Measurements from ENCODE around the gene TENT4A. TPM values are rescaled to one million over a fixed set of nuclear protein-coding genes. Genes with fewer than 3 reads are reported as not detected.

Gene TENT4A
- polyA plus RNA-seq, 1 experiment: 4.0 TPM

DNA sequence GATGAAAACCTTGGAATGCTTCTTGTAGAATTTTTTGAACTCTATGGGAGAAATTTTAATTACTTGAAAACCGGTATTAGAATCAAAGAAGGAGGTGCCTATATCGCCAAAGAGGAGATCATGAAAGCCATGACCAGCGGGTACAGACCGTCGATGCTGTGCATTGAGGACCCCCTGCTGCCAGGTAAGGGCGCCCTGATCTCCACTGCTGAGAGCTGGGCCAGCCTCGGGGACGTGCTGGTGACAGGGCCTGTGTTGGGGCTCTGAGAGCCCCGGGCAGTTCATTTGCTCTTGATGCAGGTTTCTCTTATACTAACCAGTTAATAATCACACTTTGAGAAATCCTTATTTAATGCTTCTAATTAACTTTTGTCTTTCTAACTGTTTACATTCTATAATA lies 33.0 kb downstream of the TENT4A start:
- Histone ChIP-seq H3K27ac (ENCODE audit: low read depth, low read length) (no peak overlapping the region), H3K27me3 (ENCODE audit: control insufficient read depth, insufficient read depth, low read length) (no peaks in the 10 kb centered on the region), H3K4me3 (ENCODE audit: low read depth, low read length) (no peak overlapping the region), H3K9me3 (ENCODE audit: control insufficient read depth, insufficient read depth, low read length) (no peaks in the 10 kb centered on the region)
- TF ChIP-seq CTCF (IDR thresholded peaks at IDR 0.05; ENCODE audit: low read depth, low read length): no peak
- CTCF ChIA-PET: interaction anchor here (0.9 to 4.2 kb wide), 9 partner anchors 10 to 128 kb away, joined by 3 to 41 read pairs (median 11); partner anchors contain the start of genes NSUN2 and SRD5A1
- POLR2A ChIA-PET: interaction anchor here (1.1 to 1.2 kb wide), 2 partner anchors 23 to 113 kb away, joined by 3 read pairs; partner anchors contain the start of gene SRD5A1
- no peak for DNase-seq (ENCODE audit: low read depth, low spot score)

DNA sequence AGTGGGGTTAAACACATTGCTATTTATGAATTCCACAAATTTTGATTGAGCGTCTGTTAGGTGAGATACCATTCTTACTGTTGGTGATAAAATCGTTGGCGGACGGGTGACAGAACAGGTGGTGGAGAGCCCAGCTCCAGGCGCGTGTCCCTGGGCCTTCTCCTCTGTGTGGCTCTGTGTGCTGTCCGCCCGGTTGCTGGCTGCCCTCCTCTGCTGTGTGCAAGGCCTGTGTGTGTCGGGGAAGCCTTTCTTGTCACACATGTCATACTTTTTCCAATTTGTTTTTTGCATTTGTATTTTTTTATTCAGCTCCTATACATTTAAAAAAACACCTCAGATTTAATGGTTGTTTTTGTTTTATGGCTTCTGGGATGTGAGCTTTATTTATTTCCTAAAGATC lies 33.9 kb downstream of the TENT4A start:
- POLR2A ChIA-PET: no interaction called here
- Histone ChIP-seq H3K27ac (ENCODE audit: low read depth, low read length) (no peak overlapping the region), H3K9me3 (ENCODE audit: control insufficient read depth, insufficient read depth, low read length) (no peaks in the 10 kb centered on the region), H3K4me3 (ENCODE audit: low read depth, low read length) (no peak overlapping the region), H3K27me3 (ENCODE audit: control insufficient read depth, insufficient read depth, low read length) (no peaks in the 10 kb centered on the region)
- no peak for TF ChIP-seq CTCF (IDR thresholded peaks at IDR 0.05; ENCODE audit: low read depth, low read length)
- CTCF ChIA-PET: interaction anchor here (4.2 kb wide), 1 partner anchor 124 kb away, joined by 41 read pairs; no protein-coding TSS in a partner anchor
- DNase-seq (ENCODE audit: low read depth, low spot score): no peak

- no peak for DNase-seq (ENCODE audit: low read depth, low spot score)
- Histone ChIP-seq H3K27me3 (ENCODE audit: control insufficient read depth, insufficient read depth, low read length) (no peaks in the 10 kb centered on the region), H3K27ac (ENCODE audit: low read depth, low read length) (no peak overlapping the region), H3K4me3 (ENCODE audit: low read depth, low read length) (no peak overlapping the region), H3K9me3 (ENCODE audit: control insufficient read depth, insufficient read depth, low read length) (no peaks in the 10 kb centered on the region)
- ChIA-PET POLR2A (interaction anchor here (0.5 to 1.0 kb wide), 2 partner anchors 115 to 195 kb away, joined by 3 to 4 read pairs; partner anchors contain the start of genes NSUN2 and SRD5A1), CTCF (no interaction called here)
- no peak for TF ChIP-seq CTCF (IDR thresholded peaks at IDR 0.05; ENCODE audit: low read depth, low read length)
Measured at GRCh38 chr5:6748142-6748541, 34.9 kb downstream of the TENT4A start.

DNA sequence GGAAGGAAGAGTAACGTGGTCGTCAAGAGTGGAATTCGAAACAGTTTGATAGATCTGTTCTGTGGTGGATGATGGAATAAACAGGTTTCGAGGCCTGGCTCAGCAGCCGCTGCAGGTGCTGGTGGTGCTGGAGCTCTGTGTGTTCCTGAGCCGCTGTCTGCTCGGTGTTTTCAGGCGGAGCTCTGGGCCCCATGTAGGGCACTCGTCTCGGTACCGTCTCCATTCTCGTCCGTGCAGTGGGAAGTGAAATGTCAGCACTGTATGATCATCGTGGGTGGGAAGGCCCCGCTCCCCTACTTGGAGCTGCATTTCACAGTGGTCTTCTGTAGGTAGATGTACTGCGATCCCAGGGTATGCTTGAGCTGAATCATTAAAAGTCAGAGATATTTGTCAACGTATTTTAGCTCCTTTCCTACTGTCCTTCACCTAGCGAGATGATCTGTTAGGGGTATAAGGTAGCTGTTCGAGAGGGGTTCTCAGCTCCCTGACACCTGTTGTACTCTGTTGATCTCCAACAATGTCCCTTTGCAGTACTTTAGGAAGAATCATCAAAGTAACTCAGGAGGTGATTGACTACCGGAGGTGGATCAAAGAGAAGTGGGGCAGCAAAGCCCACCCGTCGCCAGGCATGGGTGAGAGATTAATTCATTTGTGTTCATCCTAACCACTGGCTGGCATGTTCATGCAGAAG lies 35.9 kb downstream of the TENT4A start:
- TF ChIP-seq CTCF (IDR thresholded peaks at IDR 0.05; ENCODE audit: low read depth, low read length): no peak
- no peaks in the 10 kb centered on the region for H3K27me3 ChIP-seq (ENCODE audit: control insufficient read depth, insufficient read depth, low read length)
- DNase-seq (ENCODE audit: low read depth, low spot score): no peak
- ChIA-PET CTCF (interaction anchor here (0.6 kb wide), 1 partner anchor 21 kb away, joined by 3 read pairs; no protein-coding TSS in a partner anchor), POLR2A (interaction anchor here (1.5 kb wide), 1 partner anchor 116 kb away, joined by 5 read pairs; the partner anchor contains the start of genes NSUN2 and SRD5A1)
- H3K4me3 ChIP-seq (ENCODE audit: low read depth, low read length): no peak overlapping the region
- no peaks in the 10 kb centered on the region for H3K9me3 ChIP-seq (ENCODE audit: control insufficient read depth, insufficient read depth, low read length)
- H3K27ac ChIP-seq (ENCODE audit: low read depth, low read length): no peak overlapping the region
